Neuronal stem cell (in vitro differentiated cells): ENCODE measurements around the gene MAP4K5.

Source experiments
- DNase-seq: peaks from one replicate; pipeline ENCODE4 v3.0.0-alpha.2; 2013; ENCODE audit warnings: low spot score
- H2AFZ ChIP-seq: one replicate; pipeline ENCODE4 v1.6.1; 2013; ENCODE audit warnings: mild to moderate bottlenecking, low read length, inconsistent platforms
- H2AK5ac ChIP-seq: 2 replicates; pipeline ENCODE4 v1.6.1; 2013; ENCODE audit warnings: low read depth, mild to moderate bottlenecking, inconsistent platforms, low read length, moderate library complexity, mixed read lengths
- H2BK120ac ChIP-seq: 2 replicates; pipeline ENCODE4 v1.6.1; 2013; ENCODE audit warnings: low read depth, mild to moderate bottlenecking, inconsistent platforms, low read length, moderate library complexity, mixed read lengths
- H2BK12ac ChIP-seq: one replicate; pipeline ENCODE4 v1.6.1; 2013; ENCODE audit warnings: low read length, inconsistent platforms
- H2BK15ac ChIP-seq: 2 replicates; pipeline ENCODE4 v1.6.1; 2013; ENCODE audit warnings: mild to moderate bottlenecking, low read length, inconsistent platforms, mixed read lengths
- H2BK5ac ChIP-seq: one replicate; pipeline ENCODE4 v1.6.1; 2013; ENCODE audit warnings: inconsistent platforms, mild to moderate bottlenecking, low read length, moderate library complexity
- H3K14ac ChIP-seq: one replicate; pipeline ENCODE4 v1.6.1; 2013; ENCODE audit warnings: low read length, inconsistent platforms
- H3K18ac ChIP-seq: 2 replicates; pipeline ENCODE4 v1.6.1; 2013; ENCODE audit warnings: low read length, inconsistent platforms
- H3K23ac ChIP-seq: 2 replicates; pipeline ENCODE4 v1.6.1; 2013; ENCODE audit warnings: low read depth, mild to moderate bottlenecking, mixed read lengths, low read length, inconsistent platforms; ENCODE audit not compliant: poor library complexity
- H3K27ac ChIP-seq: replicated peaks from 3 replicates; pipeline ENCODE4 v1.5.1; 2013; ENCODE audit warnings: low read length, inconsistent platforms
- H3K27me3 ChIP-seq, 3 experiments: 2 replicates each; pipeline ENCODE4 v1.6.1; 2013; ENCODE audit warnings: low read length in 3 of 3, mild to moderate bottlenecking in 2 of 3, inconsistent platforms in 1 of 3, low read depth in 1 of 3, mixed read lengths in 1 of 3, moderate library complexity in 1 of 3; ENCODE audit not compliant: control insufficient read depth in 3 of 3, insufficient read depth in 3 of 3
- H3K36me3 ChIP-seq, 2 donors: replicated peaks in 1 of 2; 2 replicates each; pipeline ENCODE4 v1.6.1; 2013; ENCODE audit warnings: low read length in 2 of 2; ENCODE audit not compliant: control insufficient read depth in 2 of 2, insufficient read depth in 2 of 2
- H3K4ac ChIP-seq: 2 replicates; pipeline ENCODE4 v1.6.1; 2013; ENCODE audit warnings: inconsistent platforms, mild to moderate bottlenecking, low read length, moderate library complexity
- H3K4me1 ChIP-seq, 2 donors: 1 replicate in 1 of 2; 2 replicates in 1 of 2; pipeline ENCODE4 v1.6.1; 2013; ENCODE audit warnings: low read length in 2 of 2, low read depth in 1 of 2; ENCODE audit not compliant: control insufficient read depth in 2 of 2, insufficient read depth in 1 of 2
- H3K4me2 ChIP-seq: one replicate; pipeline ENCODE4 v1.6.1; 2013; ENCODE audit warnings: mild to moderate bottlenecking, low read length, inconsistent platforms; ENCODE audit not compliant: insufficient read depth, poor library complexity, severe bottlenecking
- H3K4me3 ChIP-seq, 2 donors: 2 replicates each; pipeline ENCODE4 v1.5.1; 2013; ENCODE audit warnings: low read length in 2 of 2, mild to moderate bottlenecking in 2 of 2, inconsistent platforms in 1 of 2, moderate library complexity in 1 of 2
- H3K79me1 ChIP-seq: one replicate; pipeline ENCODE4 v1.6.1; 2013; ENCODE audit warnings: low read depth, mild to moderate bottlenecking, inconsistent platforms, low read length, moderate library complexity
- H3K9ac ChIP-seq: one replicate; pipeline ENCODE4 v1.6.1; 2013; ENCODE audit warnings: mild to moderate bottlenecking, low read depth, low read length, inconsistent platforms; ENCODE audit not compliant: poor library complexity
- H3K9me3 ChIP-seq, 2 donors: replicated peaks in 1 of 2; 2 replicates each; pipeline versions ENCODE3 to v1.6.1; 2013; ENCODE audit warnings: low read length in 2 of 2, mild to moderate bottlenecking in 2 of 2, inconsistent platforms in 1 of 2, low read depth in 1 of 2, mixed read lengths in 1 of 2, moderate library complexity in 1 of 2; ENCODE audit not compliant: control insufficient read depth in 2 of 2, insufficient read depth in 1 of 2
- H4K8ac ChIP-seq: one replicate; pipeline ENCODE4 v1.6.1; 2013; ENCODE audit warnings: low read depth, mild to moderate bottlenecking, inconsistent platforms, low read length, moderate library complexity
- H4K91ac ChIP-seq: one replicate; pipeline ENCODE4 v1.6.1; 2013; ENCODE audit warnings: low read length, low read depth, mild to moderate bottlenecking, inconsistent platforms; ENCODE audit not compliant: poor library complexity
- WGBS, 2 donors: extraction: QIAGEN DNeasy Blood & Tissue Kit; methylation state at CpG; one replicate each; pipeline ENCODE4 v1.1.7; 2013; ENCODE audit warnings: missing lambda C conversion rate in 2 of 2, mixed read lengths in 1 of 2; ENCODE audit not compliant: insufficient read length in 2 of 2, insufficient replicate concordance in 1 of 2; ENCODE audit errors: extremely low coverage in 2 of 2; 5-methylcytosine and 5-hydroxymethylcytosine counted together

MAP4K5 gene

DNA sequence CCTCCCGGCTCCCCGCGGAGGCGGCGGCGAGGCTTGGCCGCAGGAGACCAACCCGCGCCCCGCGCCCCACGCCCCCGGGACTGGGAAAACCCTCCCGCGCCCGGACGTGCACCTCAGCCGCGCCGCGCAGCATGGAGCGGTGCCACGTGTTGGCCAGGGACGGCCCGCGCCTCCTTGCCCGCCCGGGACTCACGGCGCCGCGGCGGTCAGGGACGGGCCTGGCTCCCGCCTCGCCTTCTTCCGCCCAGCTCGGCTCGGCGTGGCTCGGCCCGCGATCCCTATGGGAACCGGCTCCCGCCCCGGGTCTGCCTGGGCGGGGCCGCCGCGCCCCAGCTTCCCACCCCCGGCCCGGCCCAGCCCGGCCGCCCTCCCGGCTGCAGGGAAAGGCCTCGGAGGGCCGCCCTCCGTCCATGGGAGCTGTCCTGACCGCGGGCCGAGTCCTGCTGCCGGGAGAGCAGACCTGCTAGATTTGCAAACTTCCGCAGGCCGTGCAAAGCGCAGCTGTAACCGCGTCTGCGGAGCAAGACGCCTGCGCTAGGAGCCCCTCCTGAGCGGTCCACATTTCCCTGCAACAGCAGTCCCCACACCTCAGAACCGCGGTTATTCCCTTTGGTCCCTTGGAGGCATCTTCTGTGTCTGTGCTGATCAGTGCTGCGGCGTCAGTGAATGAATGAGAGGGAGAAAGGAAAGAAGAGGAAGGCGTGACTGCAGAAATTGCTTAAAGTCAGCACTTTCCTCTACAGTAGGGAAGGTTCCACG lies 135.6 kb downstream of the MAP4K5 start, which contains the start of gene CDKL1:
TSS of gene CDKL1 (minus strand) at position 251 of the 759 bp plus-strand sequence. CDS start 1,013 bp downstream, outside the sequence.
- Histone ChIP-seq H2BK15ac (peak within 1 kb of the TSS; percentile 14), H3K4me2 (peak within 1 kb of the TSS; percentile 93), H2AFZ (peak within 1 kb of the TSS; percentile 91), H2AK5ac (peak within 1 kb of the TSS; percentile 10), H3K36me3 (no peaks in the 10 kb centered on the region), H3K27me3 (no peaks in the 10 kb centered on the region), H3K23ac (no peak within 1 kb of the TSS), H3K9ac (peak within 1 kb of the TSS; percentile 88), H3K4ac (no peak within 1 kb of the TSS), H2BK12ac (no peak within 1 kb of the TSS), H3K79me1 (no peaks in the 10 kb centered on the region), H3K4me1 (peaks cover 4 to 5% of the 10 kb centered on the region in 2 donors), H4K8ac (no peak within 1 kb of the TSS), H4K91ac (no peak within 1 kb of the TSS), H3K9me3 (no peaks in the 10 kb centered on the region), H2BK5ac (no peak within 1 kb of the TSS), H2BK120ac (peak within 1 kb of the TSS; percentile 37), H3K27ac (peak within 1 kb of the TSS; percentile 8), H3K4me3 (peak within 1 kb of the TSS; percentile 49 to 81), H3K18ac (peak within 1 kb of the TSS; percentile 89), H3K14ac (no peak within 1 kb of the TSS)
- DNase-seq, result peak; percentile 63
- no CpG with 5 or more reads among the region's 77 CpGs for WGBS, 2 donors

DNA sequence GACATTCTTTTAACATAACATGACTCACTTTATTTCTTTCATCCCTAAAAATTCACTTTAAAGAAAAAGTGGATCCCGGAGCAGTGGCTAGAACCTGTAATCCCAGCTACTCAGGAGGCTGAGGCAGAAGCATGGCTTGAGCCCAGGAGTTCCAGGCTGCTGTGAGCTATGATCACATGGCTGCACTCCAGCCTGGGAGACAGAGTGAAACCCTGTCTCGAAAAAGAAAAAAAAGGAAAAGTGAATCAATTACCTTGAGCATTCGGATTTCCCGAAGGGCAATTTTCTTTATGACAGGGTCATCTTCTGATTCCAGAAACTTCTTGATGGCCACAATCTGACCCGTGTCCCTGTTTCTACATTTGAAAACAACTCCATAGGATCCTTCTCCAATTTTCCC lies 136.9 kb downstream of the MAP4K5 start:
- Histone ChIP-seq H3K79me1 (no peaks in the 10 kb centered on the region), H2BK5ac (no peak overlapping the region), H3K27me3 (no peaks in the 10 kb centered on the region), H3K4ac (no peak overlapping the region), H2AK5ac (no peak overlapping the region), H4K91ac (no peak overlapping the region), H2BK15ac (no peak overlapping the region), H3K27ac (no peak overlapping the region), H2BK120ac (no peak overlapping the region), H4K8ac (no peak overlapping the region), H3K4me3 (no peak overlapping the region), H3K9ac (no peak overlapping the region), H2BK12ac (no peak overlapping the region), H3K9me3 (no peaks in the 10 kb centered on the region), H3K4me1 (peaks cover 4 to 5% of the 10 kb centered on the region in 2 donors), H3K14ac (no peak overlapping the region), H2AFZ (no peak overlapping the region), H3K36me3 (no peaks in the 10 kb centered on the region), H3K23ac (no peak overlapping the region), H3K4me2 (no peak overlapping the region), H3K18ac (no peak overlapping the region)
- no CpG with 5 or more reads among the region's 5 CpGs for WGBS, 2 donors
- no peak for DNase-seq

DNA sequence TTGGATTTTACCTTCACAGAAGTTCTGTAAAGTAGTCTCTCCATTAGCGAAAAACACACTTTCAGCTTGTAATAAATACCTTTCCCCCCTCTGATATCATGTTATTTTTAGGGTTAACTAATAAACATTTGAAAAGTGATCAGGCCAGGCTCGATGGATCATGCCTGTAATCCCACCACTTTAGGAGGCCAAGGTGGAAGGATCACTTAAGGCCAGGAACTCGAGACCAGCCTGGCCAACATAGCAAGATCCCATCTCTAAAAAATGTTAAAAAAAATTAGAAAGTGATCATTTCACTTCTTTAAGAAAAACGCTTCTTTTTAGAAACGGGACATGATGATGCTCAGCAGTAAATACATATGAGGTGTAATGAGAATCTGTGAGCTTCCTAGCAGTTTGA lies 137.7 kb downstream of the MAP4K5 start:
- Histone ChIP-seq H2BK15ac (no peak overlapping the region), H3K36me3 (no peaks in the 10 kb centered on the region), H3K4me3 (no peak overlapping the region), H2BK5ac (no peak overlapping the region), H2BK12ac (no peak overlapping the region), H3K79me1 (no peaks in the 10 kb centered on the region), H2BK120ac (no peak overlapping the region), H3K18ac (no peak overlapping the region), H3K27me3 (no peaks in the 10 kb centered on the region), H3K23ac (no peak overlapping the region), H3K4me1 (peaks cover 4 to 5% of the 10 kb centered on the region in 2 donors), H4K8ac (no peak overlapping the region), H3K4ac (no peak overlapping the region), H3K9me3 (no peaks in the 10 kb centered on the region), H3K27ac (no peak overlapping the region), H4K91ac (no peak overlapping the region), H3K4me2 (no peak overlapping the region), H3K9ac (no peak overlapping the region), H2AK5ac (no peak overlapping the region), H3K14ac (no peak overlapping the region), H2AFZ (no peak overlapping the region)
- WGBS, 2 donors, result no CpG with 5 or more reads among the region's 5 CpGs
- DNase-seq, result no peak

GRCh38 chr14:50389668-50390441 lies 142.5 kb downstream of the MAP4K5 start:
- H3K27me3 ChIP-seq, result no peaks in the 10 kb centered on the region
- H3K9ac ChIP-seq, result no peak overlapping the region
- H2BK12ac ChIP-seq, result no peak overlapping the region
- H3K36me3 ChIP-seq, result no peaks in the 10 kb centered on the region
- peaks cover 1% of the 10 kb centered on the region for H3K79me1 ChIP-seq
- no peaks in the 10 kb centered on the region for H3K9me3 ChIP-seq
- H3K23ac ChIP-seq, result no peak overlapping the region
- H3K4me1 ChIP-seq, result peaks cover 0 to 2% of the 10 kb centered on the region in 2 donors
- no peak overlapping the region for H3K4ac ChIP-seq
- H3K4me3 ChIP-seq, result no peak overlapping the region
- no peak overlapping the region for H2BK5ac ChIP-seq
- no peak overlapping the region for H2BK15ac ChIP-seq
- H3K14ac ChIP-seq, result no peak overlapping the region
- H4K8ac ChIP-seq, result no peak overlapping the region
- no peak overlapping the region for H4K91ac ChIP-seq
- no peak for DNase-seq
- no peak overlapping the region for H2AK5ac ChIP-seq
- H3K4me2 ChIP-seq, result no peak overlapping the region
- H3K27ac ChIP-seq, result no peak overlapping the region
- no peak overlapping the region for H3K18ac ChIP-seq
- H2BK120ac ChIP-seq, result no peak overlapping the region
- no peak overlapping the region for H2AFZ ChIP-seq
- WGBS, 2 donors, result no CpG with 5 or more reads among the region's 9 CpGs
